ENCODE data around the gene SRRM5. TPM values are rescaled to one million over a fixed set of nuclear protein-coding genes. Genes with fewer than 3 reads are reported as not detected.

Gene SRRM5
- total RNA-seq, 3 donors from 2014 or later (not counting 1 experiment from before 2014, with no cell fraction given) = 0.24 to 0.75 (median 0.50) TPM

DNA sequence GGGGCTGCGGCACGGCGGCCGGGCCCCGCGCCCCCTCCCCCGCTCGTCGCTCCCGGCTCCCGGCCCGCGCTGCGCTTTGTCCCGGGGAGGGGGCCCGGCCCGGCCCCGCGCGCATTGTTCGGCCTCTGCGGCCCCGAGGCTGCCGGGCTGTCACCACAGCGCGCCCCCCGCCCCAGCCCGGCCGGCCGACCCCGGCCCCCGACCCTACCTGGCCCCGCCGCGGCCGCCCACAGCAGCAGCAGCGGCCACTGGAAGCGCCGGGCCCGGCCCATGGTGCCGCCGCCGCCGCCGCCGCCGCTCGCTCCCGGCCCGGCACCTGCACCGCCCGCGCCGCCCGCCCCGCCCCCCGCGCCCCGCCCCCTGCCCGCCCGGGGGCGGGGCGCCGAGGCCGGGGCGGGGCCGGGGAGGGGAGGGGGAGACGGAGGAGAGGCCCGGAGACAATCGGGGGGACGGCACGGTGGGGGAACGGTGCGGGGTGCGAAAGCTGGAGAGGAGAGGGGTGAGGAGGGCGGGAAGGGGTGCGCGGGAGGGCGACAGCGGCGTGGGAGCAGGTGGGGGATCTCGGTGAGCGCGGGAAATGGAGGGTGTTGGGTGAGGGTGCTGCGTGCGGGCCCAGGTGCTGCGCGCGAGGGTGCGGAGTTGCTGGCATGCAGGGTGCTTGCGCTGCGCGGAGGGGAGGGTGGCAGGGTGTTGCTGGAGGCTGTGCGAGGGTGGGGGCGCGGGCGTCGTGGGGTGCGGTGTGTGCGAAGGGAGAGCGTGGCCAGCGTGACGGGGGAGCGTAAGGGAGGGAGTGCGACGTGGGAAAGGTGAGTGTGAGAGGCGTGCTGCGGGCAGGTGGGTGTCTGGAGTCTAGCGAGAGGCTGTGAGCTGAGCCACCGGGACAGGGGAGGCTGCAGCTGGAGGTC is 27.9 kb downstream of the SRRM5 start, which contains the start of gene CADM4:
Gene CADM4, minus strand, starts transcription at position 332 of the 905 bp plus-strand sequence. Its CDS starts 60 bp downstream, at position 272.
- Mint-ChIP-seq H3K27me3 (ENCODE audit: low read depth in 2 of 2) (peaks cover 34 to 35% of the 10 kb centered on the region in 2 donors), H3K4me1 (peaks cover 8 to 19% of the 10 kb centered on the region in 2 donors), H3K9me3 (no peaks in the 10 kb centered on the region), H3K36me3 (no peaks in the 10 kb centered on the region), H3K27ac (peak within 1 kb of the TSS in 1 of 2 donors; percentile 77), H3K4me3 (peak within 1 kb of the TSS; percentile 89)
- 2% methylated on average over 110 of the region's 110 CpGs for WGBS (ENCODE audit: insufficient coverage)
- no peaks in the 10 kb centered on the region for H3K36me3 ChIP-seq (ENCODE audit: control insufficient read depth, insufficient read depth, low read length)
- TF ChIP-seq, protein P1, sequence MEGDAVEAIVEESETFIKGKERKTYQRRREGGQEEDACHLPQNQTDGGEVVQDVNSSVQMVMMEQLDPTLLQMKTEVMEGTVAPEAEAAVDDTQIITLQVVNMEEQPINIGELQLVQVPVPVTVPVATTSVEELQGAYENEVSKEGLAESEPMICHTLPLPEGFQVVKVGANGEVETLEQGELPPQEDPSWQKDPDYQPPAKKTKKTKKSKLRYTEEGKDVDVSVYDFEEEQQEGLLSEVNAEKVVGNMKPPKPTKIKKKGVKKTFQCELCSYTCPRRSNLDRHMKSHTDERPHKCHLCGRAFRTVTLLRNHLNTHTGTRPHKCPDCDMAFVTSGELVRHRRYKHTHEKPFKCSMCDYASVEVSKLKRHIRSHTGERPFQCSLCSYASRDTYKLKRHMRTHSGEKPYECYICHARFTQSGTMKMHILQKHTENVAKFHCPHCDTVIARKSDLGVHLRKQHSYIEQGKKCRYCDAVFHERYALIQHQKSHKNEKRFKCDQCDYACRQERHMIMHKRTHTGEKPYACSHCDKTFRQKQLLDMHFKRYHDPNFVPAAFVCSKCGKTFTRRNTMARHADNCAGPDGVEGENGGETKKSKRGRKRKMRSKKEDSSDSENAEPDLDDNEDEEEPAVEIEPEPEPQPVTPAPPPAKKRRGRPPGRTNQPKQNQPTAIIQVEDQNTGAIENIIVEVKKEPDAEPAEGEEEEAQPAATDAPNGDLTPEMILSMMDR (IDR thresholded peaks at IDR 0.05) = no peak
- DNase-seq = peak; percentile 30 to 74
- H3K4me1 ChIP-seq (ENCODE audit: control insufficient read depth, insufficient read depth, low read length) = peaks cover 15% of the 10 kb centered on the region
- H3K4me3 ChIP-seq (ENCODE audit: low read length) = peak within 1 kb of the TSS; percentile 42
- ATAC-seq = peak; percentile 73 to 84 (median 81)
- H3K27ac ChIP-seq (ENCODE audit: low read length) = no peak within 1 kb of the TSS
- no peaks in the 10 kb centered on the region for H3K9me3 ChIP-seq (ENCODE audit: control insufficient read depth, insufficient read depth, low read length)
- intact Hi-C loops (cut with micrococcal nuclease) = no loop called here
- peaks cover 26% of the 10 kb centered on the region for H3K27me3 ChIP-seq (ENCODE audit: control insufficient read depth, insufficient read depth, low read length)

DNA sequence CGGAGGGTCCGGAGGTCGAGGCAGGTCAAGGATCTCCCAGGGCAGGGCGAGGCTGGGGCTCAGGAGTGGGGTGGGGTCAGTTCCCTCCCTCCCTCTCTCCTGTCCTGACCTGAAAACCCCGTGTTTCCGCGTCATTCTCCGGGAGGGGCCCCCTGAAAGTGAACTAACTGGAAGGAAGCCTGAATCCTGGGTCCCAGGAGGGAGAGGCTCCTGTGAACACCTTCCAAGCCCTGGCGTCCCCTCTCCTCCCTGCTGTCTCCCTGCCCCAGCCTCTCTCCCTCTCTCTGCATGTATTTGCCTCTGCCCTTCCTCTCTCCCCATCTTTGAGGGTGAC is 28.5 kb downstream of the SRRM5 start:
- Mint-ChIP-seq H3K27me3 (ENCODE audit: low read depth in 2 of 2) (peaks cover 34 to 35% of the 10 kb centered on the region in 2 donors), H3K9me3 (no peaks in the 10 kb centered on the region), H3K36me3 (no peaks in the 10 kb centered on the region), H3K27ac (no peak overlapping the region), H3K4me3 (peak overlapping the region; percentile 85), H3K4me1 (peaks cover 8 to 19% of the 10 kb centered on the region in 2 donors)
- intact Hi-C loops (cut with micrococcal nuclease) = no loop called here
- ATAC-seq (no peak), DNase-seq (no peak)
- peak overlapping the region; percentile 42 for H3K4me3 ChIP-seq (ENCODE audit: low read length)
- no peaks in the 10 kb centered on the region for H3K36me3 ChIP-seq (ENCODE audit: control insufficient read depth, insufficient read depth, low read length)
- no peaks in the 10 kb centered on the region for H3K9me3 ChIP-seq (ENCODE audit: control insufficient read depth, insufficient read depth, low read length)
- TF ChIP-seq, protein P1 (IDR thresholded peaks at IDR 0.05) = no peak
- WGBS (ENCODE audit: insufficient coverage) = 16% methylated on average over 9 of the region's 9 CpGs
- no peak overlapping the region for H3K27ac ChIP-seq (ENCODE audit: low read length)
- H3K4me1 ChIP-seq (ENCODE audit: control insufficient read depth, insufficient read depth, low read length) = peaks cover 15% of the 10 kb centered on the region
- peaks cover 26% of the 10 kb centered on the region for H3K27me3 ChIP-seq (ENCODE audit: control insufficient read depth, insufficient read depth, low read length)

DNA sequence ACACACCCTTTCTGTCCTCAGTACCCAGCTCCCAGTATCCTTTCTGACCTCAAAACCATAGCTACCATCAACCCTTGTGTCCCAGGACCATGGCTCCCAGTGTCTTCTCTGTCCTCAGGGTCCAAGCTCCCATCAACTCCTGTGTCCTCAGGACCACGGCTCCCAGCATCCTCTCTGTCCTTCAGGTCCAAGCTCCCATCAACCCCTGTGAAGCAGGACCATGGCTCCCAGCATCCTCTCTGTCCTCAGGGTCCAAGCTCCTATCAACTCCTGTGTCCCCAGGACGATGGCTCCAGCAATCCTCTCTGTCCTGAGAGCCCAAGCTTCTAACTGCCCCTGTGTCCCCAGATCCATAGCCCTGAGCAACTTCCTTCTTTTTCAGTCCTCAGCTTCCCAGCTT is 29.4 kb downstream of the SRRM5 start:
- Mint-ChIP-seq H3K4me1 (peaks cover 8 to 19% of the 10 kb centered on the region in 2 donors), H3K27ac (peak overlapping the region; percentile 1 to 17), H3K27me3 (ENCODE audit: low read depth in 2 of 2) (peaks cover 34 to 35% of the 10 kb centered on the region in 2 donors), H3K9me3 (no peaks in the 10 kb centered on the region), H3K4me3 (peak overlapping the region; percentile 73), H3K36me3 (no peaks in the 10 kb centered on the region)
- H3K36me3 ChIP-seq (ENCODE audit: control insufficient read depth, insufficient read depth, low read length) = no peaks in the 10 kb centered on the region
- H3K4me1 ChIP-seq (ENCODE audit: control insufficient read depth, insufficient read depth, low read length) = peaks cover 15% of the 10 kb centered on the region
- 90% methylated on average over 2 of the region's 2 CpGs for WGBS (ENCODE audit: insufficient coverage)
- no peaks in the 10 kb centered on the region for H3K9me3 ChIP-seq (ENCODE audit: control insufficient read depth, insufficient read depth, low read length)
- peaks cover 26% of the 10 kb centered on the region for H3K27me3 ChIP-seq (ENCODE audit: control insufficient read depth, insufficient read depth, low read length)
- TF ChIP-seq, protein P1 (IDR thresholded peaks at IDR 0.05) = no peak
- no peak overlapping the region for H3K27ac ChIP-seq (ENCODE audit: low read length)
- ATAC-seq = no peak
- DNase-seq = no peak
- intact Hi-C loops (cut with micrococcal nuclease) = no loop called here
- H3K4me3 ChIP-seq (ENCODE audit: low read length) = no peak overlapping the region
